ENCODE measurements around the gene CD3E.

The CD3E gene

GRCh38 chr11:118334745-118335144 is 30.2 kb downstream of the CD3E start:
- no peak for DNase-seq

DNA sequence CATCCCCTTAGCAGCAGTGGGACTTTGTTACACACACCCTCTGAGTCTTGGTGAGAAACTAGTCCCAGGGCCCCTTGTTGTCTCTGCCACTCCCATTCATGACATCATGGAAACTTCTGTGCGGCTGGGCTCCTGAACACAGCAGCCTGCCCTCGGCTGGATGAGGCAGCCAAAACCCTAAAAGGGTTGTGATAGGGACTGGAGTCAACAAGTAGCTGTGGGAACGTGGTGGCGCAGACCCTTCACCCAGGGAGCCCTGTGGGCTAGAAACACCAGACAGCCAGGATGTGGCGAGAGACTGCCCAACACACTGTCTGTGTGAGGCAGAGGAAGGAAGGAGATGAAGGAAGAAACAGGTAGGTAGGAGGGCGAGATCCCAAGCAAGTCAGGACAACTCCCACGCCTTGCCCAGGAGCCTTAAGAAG is 34.1 kb downstream of the CD3E start:
- no peak for DNase-seq

DNA sequence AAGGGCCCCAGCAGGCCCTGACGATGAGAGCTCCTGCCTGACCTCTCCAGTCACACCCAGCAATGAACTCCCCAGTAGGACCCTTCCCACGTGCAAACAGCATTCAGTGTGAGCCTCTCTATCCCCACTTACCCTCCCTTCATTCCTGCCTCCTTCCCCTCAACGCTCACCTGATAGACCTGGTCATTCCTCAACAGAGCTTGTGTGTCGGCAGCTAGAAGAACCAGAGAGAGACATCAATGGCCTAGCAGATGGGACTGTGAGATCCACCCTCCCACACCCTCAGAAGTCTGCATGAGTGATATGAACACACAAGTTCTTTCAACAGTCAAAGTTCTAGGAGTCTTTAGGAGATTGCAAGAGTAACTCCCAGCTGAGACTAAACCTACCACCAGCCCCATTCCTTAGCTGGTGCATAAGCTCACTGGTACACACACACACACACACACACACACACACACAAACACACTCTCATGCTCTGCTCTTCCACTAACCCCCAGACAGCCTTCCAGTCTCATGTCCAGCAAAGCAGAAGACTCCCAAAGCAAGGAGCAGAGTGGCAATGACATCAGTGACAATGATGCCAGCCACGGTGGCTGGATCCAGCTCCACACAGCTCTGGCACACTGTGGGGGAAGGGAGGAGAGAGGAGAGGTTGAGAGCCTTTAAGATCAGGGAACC is 34.9 kb downstream of the CD3E start:
- no peak for DNase-seq

DNA sequence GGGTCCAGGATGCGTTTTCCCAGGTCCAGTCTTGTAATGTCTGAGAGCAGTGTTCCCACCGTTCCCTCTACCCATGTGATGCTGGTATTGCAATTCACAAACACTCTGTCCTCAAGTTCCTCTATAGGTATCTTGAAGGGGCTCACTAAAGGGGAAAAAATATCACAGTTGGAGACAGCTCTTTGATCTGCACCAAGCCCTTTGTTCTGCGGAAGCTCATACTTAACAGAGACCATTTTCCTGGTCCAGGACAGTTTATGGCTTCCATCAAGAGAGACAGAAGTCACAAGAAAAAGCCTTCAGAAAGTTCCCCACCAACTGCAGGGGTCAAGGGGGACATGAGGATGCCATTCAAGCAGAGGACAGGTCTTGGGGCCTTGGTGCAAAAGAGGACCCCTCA is 35.9 kb downstream of the CD3E start:
- no peak for DNase-seq

DNA sequence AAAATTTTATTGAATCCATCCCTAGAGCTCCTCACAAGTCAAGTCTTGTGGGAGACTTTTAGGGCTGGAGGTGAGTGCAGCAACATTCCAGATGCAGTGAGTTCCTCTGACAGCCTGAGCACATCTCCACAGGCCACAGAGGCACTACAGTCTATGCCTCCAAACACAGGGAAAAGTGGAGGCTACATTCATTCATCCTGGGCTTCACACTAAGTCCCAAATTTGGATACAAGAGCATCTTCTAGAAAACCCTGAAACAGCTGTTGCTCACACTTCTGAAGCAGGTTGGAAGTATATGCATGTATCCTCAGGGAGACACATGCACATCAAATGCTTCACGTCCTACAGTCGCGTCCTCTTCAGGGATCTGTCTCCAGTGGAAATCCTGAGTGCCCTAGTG is 36.7 kb downstream of the CD3E start:
- DNase-seq, result no peak

- DNase-seq, result no peak
These were observed 37.4 kb downstream of the CD3E start for GRCh38 chr11:118341815-118342489.

DNA sequence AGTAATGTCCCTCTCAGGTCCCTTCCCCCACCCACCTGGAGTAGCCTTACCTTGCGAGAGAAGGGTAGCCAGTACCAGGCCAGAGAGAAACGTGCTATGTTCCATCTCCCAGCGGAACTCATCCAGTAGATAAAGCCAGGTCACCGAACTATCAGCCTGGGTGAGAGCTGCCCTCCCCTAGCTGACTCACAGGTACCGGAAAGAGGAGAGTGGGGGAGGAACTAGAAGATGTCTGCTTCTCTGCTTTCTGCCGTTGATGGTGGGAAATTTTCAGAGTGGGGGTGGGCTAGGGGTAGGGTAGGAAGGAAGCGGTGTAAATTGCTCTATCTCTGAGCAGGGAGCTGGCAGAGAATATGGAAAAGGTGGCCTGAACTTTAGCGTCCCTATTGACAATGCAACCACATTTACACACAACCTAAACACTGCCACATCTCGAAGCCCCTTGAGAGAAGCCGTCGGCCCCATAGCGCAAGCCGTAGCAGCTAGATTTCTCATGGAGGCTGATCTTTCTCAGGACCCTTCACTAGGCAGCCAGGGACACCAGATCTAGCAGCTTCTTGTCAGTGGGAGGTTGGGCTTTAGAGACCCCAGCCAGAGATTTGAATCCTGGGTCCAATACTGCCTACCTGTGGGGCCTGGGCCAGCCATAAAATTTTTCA is 38.1 kb downstream of the CD3E start, which contains the start of gene CD3D:
Gene CD3D (minus strand): TSS at position 203 of the 659 bp plus-strand sequence. CDS start 98 bp downstream, at position 105.
- no peak for DNase-seq

DNA sequence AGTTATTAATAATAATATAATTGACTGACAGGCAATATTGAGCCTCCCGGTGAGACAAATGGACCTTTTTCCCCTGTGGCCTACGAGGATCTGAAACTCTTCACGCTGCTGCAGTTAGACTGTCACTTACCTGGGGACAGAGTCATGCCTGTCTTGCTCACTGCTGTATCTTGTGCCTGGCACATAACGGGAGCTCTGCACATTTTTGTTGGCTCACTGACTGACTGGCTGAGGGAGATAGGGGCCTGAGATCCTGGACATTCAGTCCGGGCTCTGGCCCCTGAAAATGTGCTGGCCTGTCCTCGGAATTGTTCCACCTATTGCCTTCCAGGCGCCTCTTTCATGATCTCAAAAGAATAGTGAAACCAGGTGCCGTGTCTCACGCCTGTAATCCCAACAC is 38.7 kb downstream of the CD3E start:
- no peak for DNase-seq

GRCh38 chr11:118343981-118344515 is 39.5 kb downstream of the CD3E start, which contains the start of gene CD3G:
TSS of gene CD3G (plus strand) at chr11:118344344. CDS start at chr11:118344424, 80 bp downstream.
- DNase-seq, result no peak

DNA sequence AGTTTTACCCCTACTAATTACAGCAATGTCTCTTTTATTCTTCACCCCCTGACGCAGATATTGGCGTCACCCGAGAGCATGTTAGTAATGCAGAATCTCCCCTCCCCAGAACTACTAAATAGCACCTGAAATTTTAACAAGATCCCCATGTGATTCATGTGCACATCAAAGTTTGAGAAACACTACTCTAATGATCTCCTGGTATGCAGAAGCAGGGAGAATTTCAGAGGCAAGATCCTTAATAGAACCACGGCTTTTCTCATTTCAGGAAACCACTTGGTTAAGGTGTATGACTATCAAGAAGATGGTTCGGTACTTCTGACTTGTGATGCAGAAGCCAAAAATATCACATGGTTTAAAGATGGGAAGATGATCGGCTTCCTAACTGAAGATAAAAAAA is 44.9 kb downstream of the CD3E start:
- no peak for DNase-seq

DNA sequence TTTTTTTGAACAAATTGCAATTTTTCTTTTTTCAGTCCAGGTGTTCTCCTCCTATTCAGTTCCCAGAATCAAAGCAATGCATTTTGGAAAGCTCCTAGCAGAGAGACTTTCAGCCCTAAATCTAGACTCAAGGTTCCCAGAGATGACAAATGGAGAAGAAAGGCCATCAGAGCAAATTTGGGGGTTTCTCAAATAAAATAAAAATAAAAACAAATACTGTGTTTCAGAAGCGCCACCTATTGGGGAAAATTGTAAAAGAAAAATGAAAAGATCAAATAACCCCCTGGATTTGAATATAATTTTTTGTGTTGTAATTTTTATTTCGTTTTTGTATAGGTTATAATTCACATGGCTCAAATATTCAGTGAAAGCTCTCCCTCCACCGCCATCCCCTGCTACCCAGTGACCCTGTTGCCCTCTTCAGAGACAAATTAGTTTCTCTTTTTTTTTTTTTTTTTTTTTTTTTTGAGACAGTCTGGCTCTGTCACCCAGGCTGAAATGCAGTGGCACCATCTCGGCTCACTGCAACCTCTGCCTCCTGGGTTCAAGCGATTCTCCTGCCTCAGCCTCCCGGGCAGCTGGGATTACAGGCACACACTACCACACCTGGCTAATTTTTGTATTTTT is 48.7 kb downstream of the CD3E start:
- no peak for DNase-seq

DNA sequence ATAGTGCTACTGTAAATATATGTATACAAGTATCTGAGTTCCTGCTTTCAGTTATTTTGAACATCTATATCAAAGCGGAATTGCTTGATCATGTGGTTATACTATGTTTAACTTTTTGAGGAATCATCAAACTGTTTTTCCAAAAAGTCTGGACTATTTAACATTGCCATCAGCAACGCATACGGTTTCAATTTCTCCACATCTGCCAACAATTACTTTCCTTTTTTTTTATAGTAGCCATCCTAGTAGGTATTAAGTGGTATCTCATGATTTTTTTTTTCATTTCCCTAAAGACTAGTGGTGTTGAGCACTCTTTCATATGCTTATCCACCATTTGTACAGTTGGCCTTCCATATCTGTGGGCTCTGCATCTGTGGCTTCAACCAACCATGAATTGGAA is 53.5 kb downstream of the CD3E start:
- no peak for DNase-seq

DNA sequence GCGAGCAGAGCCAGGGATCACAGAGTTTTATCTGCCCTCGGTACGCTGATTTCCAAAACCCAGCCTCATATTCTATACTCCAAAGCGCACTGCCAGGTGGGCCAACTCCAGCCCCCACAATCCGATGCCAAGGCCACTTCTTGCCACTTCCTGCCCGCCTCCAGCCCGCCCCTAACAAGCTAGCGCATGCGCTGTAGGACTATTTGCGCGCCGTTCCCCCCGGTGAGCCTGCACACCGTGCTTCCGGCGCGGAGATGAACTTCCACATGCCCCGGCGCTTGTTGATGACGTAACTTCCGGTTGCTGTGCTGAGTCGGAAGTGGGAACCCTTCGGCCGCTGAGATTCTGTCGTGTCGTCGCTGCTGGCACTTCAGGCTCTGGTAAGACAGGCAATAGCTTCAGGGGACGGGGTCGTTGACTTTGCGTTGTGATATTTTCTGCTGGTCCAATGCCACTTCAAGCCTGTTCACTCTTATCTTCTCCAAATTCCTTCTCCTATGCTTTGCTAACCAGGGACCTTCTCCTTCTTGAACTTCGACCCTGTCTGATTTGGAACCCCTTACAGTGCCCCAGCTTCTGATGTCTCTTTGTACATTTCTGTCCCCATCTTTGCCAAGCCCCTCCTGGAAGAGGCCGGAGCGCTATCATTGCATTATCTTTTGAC is 54.9 kb downstream of the CD3E start, which contains the start of gene UBE4A:
Gene UBE4A (plus strand): TSS at position 306 of the 664 bp plus-strand sequence. CDS start 5,481 bp downstream, outside the sequence.
- DNase-seq, result peak; percentile 83

GRCh38 chr11:118364956-118365615 is 60.6 kb downstream of the CD3E start:
- no peak for DNase-seq

Data from NCI-H2029 treated with DMSO at 0.1 percent for 48 hours (cell line).